ENCODE data around the gene EOMES. TPM values are rescaled to one million over a fixed set of nuclear protein-coding genes. Genes with fewer than 3 reads are reported as not detected.

Gene EOMES
- total and polyA plus RNA-seq, 7 experiments from 2014 or later, result 0.67 to 9.5 (median 1.5) TPM

- ChIA-PET CTCF (interaction anchor here (0.6 to 4.3 kb wide), 15 partner anchors 10 to 550 kb away, joined by 3 to 17 read pairs (median 5); no protein-coding TSS in a partner anchor), POLR2A (interaction anchor here (0.6 to 0.9 kb wide), 3 partner anchors 197 to 643 kb away, joined by 3 read pairs; partner anchors contain the start of gene SLC4A7)
- H3K4me3 ChIP-seq (ENCODE audit: low read length), result no peak overlapping the region
- H3K27ac ChIP-seq (ENCODE audit: low read depth, low read length), result no peak overlapping the region
- ATAC-seq (peak; percentile 89), DNase-seq (peak in 7 of 9 donors; percentile 23 to 74 (median 64))
- intact Hi-C loops (cut with micrococcal nuclease), result loop anchor here (1.0 to 5.0 kb wide), 9 partner anchors 48 to 547 kb away; partner anchors contain the start of gene SLC4A7 (in 1 of the 2)
- Mint-ChIP-seq H3K27ac (peak overlapping the region in 5 of 9 donors; percentile 3 to 77 (median 53)), H3K4me1 (peaks cover 6 to 15% (median 10%) of the 10 kb centered on the region in 7 donors), H3K27me3 (peaks cover 0 to 21% (median 4%) of the 10 kb centered on the region in 5 donors), H3K9me3 (no peaks in the 10 kb centered on the region), H3K36me3 (no peaks in the 10 kb centered on the region), H3K4me3 (peak overlapping the region in 9 of 10 donors; percentile 25 to 83 (median 66))
- no peaks in the 10 kb centered on the region for H3K36me3 ChIP-seq (ENCODE audit: control insufficient read depth in 2 of 3, insufficient read depth in 3 of 3, low read length in 3 of 3)
- no peaks in the 10 kb centered on the region for H3K9me3 ChIP-seq (ENCODE audit: control insufficient read depth in 2 of 3, low read length in 3 of 3)
- no peaks in the 10 kb centered on the region for H3K27me3 ChIP-seq (ENCODE audit: control insufficient read depth in 2 of 2, insufficient read depth in 2 of 2, low read length in 2 of 2)
- H3K4me1 ChIP-seq (ENCODE audit: control insufficient read depth in 2 of 2, insufficient read depth in 2 of 2, low read length in 2 of 2), result no peaks in the 10 kb centered on the region
Measured at GRCh38 chr3:27681249-27681748, 40.8 kb downstream of the EOMES start.

DNA sequence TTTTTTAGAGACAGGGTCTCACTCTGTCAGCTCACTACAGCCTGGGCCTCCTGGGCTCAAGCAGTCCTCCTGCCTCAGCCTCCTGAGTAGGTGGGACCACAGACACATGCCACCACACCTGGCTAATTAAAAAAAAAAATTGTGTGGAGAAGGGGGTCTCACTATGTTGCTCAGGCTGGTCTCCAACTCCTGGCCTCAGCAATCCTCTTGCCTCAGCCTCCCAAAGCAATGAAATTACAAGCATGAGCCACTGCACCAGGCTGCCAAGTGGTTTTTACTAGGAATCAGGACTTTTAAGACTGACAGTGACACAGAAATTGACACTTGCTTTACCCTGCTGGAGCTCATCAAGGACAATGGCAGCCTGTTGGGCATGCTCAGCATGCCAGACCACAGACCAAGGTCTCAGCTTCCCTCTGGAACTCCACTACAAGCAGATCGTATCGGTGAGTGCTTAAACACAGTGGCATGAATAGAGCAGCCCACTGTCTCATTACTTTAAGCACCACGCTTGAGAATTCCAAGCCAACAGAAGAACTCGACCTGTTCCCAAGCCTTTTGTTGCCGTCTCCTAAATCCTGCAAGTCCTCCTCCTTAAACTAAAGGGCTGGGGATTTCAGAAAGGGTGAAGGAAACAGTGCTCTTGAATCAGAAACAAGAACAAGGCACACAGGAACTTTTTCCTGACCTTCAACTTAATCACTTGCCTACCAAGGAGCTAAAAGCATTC, 41.4 kb downstream of the EOMES start:
- POLR2A ChIA-PET, result interaction anchor here (0.6 to 0.9 kb wide), 3 partner anchors 196 to 644 kb away, joined by 3 read pairs; partner anchors contain the start of gene SLC4A7
- H3K4me3 ChIP-seq (ENCODE audit: low read length), result no peak overlapping the region
- no peak for ATAC-seq
- H3K4me1 ChIP-seq (ENCODE audit: control insufficient read depth in 2 of 2, insufficient read depth in 2 of 2, low read length in 2 of 2), result no peaks in the 10 kb centered on the region
- Mint-ChIP-seq H3K4me3 (peak overlapping the region in 4 of 10 donors; percentile 25 to 67 (median 59)), H3K4me1 (peaks cover 6 to 15% (median 10%) of the 10 kb centered on the region in 7 donors), H3K36me3 (no peaks in the 10 kb centered on the region), H3K27me3 (peaks cover 0 to 18% (median 4%) of the 10 kb centered on the region in 5 donors), H3K9me3 (no peaks in the 10 kb centered on the region), H3K27ac (peak overlapping the region in 5 of 9 donors; percentile 3 to 77 (median 59))
- CTCF ChIA-PET, result interaction anchor here (0.6 to 4.3 kb wide), 18 partner anchors 10 to 671 kb away, joined by 3 to 17 read pairs (median 4); no protein-coding TSS in a partner anchor
- H3K27me3 ChIP-seq (ENCODE audit: control insufficient read depth in 2 of 2, insufficient read depth in 2 of 2, low read length in 2 of 2), result no peaks in the 10 kb centered on the region
- intact Hi-C loops (cut with micrococcal nuclease), result loop anchor here (1.0 to 5.0 kb wide), 9 partner anchors 48 to 546 kb away; partner anchors contain the start of gene SLC4A7 (in 1 of the 2)
- no peak for DNase-seq
- no peak overlapping the region for H3K27ac ChIP-seq (ENCODE audit: low read depth, low read length)
- no peaks in the 10 kb centered on the region for H3K9me3 ChIP-seq (ENCODE audit: control insufficient read depth in 2 of 3, low read length in 3 of 3)
- no peaks in the 10 kb centered on the region for H3K36me3 ChIP-seq (ENCODE audit: control insufficient read depth in 2 of 3, insufficient read depth in 3 of 3, low read length in 3 of 3)

GRCh38 chr3:27679691-27680090, 42.4 kb downstream of the EOMES start:
- H3K27ac ChIP-seq (ENCODE audit: low read depth, low read length), result no peak overlapping the region
- H3K9me3 ChIP-seq (ENCODE audit: control insufficient read depth in 2 of 3, low read length in 3 of 3), result no peaks in the 10 kb centered on the region
- no peaks in the 10 kb centered on the region for H3K4me1 ChIP-seq (ENCODE audit: control insufficient read depth in 2 of 2, insufficient read depth in 2 of 2, low read length in 2 of 2)
- DNase-seq (no peak), ATAC-seq (no peak)
- H3K27me3 ChIP-seq (ENCODE audit: control insufficient read depth in 2 of 2, insufficient read depth in 2 of 2, low read length in 2 of 2), result no peaks in the 10 kb centered on the region
- H3K9me3 Mint-ChIP-seq, result no peaks in the 10 kb centered on the region
- H3K27ac Mint-ChIP-seq, result no peak overlapping the region
- peaks cover 0 to 12% (median 4%) of the 10 kb centered on the region in 5 donors for H3K27me3 Mint-ChIP-seq
- ChIA-PET CTCF (interaction anchor here (0.6 to 4.3 kb wide), 6 partner anchors 14 to 672 kb away, joined by 3 to 17 read pairs (median 4); no protein-coding TSS in a partner anchor), POLR2A (no interaction called here)
- no peak overlapping the region for H3K4me3 Mint-ChIP-seq
- no peak overlapping the region for H3K4me3 ChIP-seq (ENCODE audit: low read length)
- intact Hi-C loops (cut with micrococcal nuclease), result loop anchor here (2.0 to 5.0 kb wide), 4 partner anchors 47 to 213 kb away; partner anchors contain the start of gene SLC4A7 (in 1 of the 2)
- H3K4me1 Mint-ChIP-seq, result peaks cover 6 to 12% (median 10%) of the 10 kb centered on the region in 7 donors
- no peaks in the 10 kb centered on the region for H3K36me3 ChIP-seq (ENCODE audit: control insufficient read depth in 2 of 3, insufficient read depth in 3 of 3, low read length in 3 of 3)
- no peaks in the 10 kb centered on the region for H3K36me3 Mint-ChIP-seq

- Histone ChIP-seq H3K36me3 (ENCODE audit: control insufficient read depth in 2 of 3, insufficient read depth in 3 of 3, low read length in 3 of 3) (no peaks in the 10 kb centered on the region), H3K9me3 (ENCODE audit: control insufficient read depth in 2 of 3, low read length in 3 of 3) (no peaks in the 10 kb centered on the region), H3K4me3 (ENCODE audit: low read length) (no peak overlapping the region), H3K27ac (ENCODE audit: low read depth, low read length) (no peak overlapping the region), H3K4me1 (ENCODE audit: control insufficient read depth in 2 of 2, insufficient read depth in 2 of 2, low read length in 2 of 2) (no peaks in the 10 kb centered on the region), H3K27me3 (ENCODE audit: control insufficient read depth in 2 of 2, insufficient read depth in 2 of 2, low read length in 2 of 2) (no peaks in the 10 kb centered on the region)
- no peaks in the 10 kb centered on the region for H3K9me3 Mint-ChIP-seq
- H3K4me3 Mint-ChIP-seq, result no peak overlapping the region
- H3K4me1 Mint-ChIP-seq, result peaks cover 6 to 12% (median 10%) of the 10 kb centered on the region in 7 donors
- POLR2A ChIA-PET, result no interaction called here
- CTCF ChIA-PET, result interaction anchor here (0.6 to 4.3 kb wide), 3 partner anchors 275 to 834 kb away, joined by 3 to 17 read pairs (median 3); no protein-coding TSS in a partner anchor
- H3K27me3 Mint-ChIP-seq, result peaks cover 0 to 8% (median 4%) of the 10 kb centered on the region in 5 donors
- ATAC-seq, result no peak
- intact Hi-C loops (cut with micrococcal nuclease), result no loop called here
- no peak overlapping the region for H3K27ac Mint-ChIP-seq
- H3K36me3 Mint-ChIP-seq, result no peaks in the 10 kb centered on the region
- no peak for DNase-seq
Measured at GRCh38 chr3:27678234-27678633, 43.9 kb downstream of the EOMES start.

DNA sequence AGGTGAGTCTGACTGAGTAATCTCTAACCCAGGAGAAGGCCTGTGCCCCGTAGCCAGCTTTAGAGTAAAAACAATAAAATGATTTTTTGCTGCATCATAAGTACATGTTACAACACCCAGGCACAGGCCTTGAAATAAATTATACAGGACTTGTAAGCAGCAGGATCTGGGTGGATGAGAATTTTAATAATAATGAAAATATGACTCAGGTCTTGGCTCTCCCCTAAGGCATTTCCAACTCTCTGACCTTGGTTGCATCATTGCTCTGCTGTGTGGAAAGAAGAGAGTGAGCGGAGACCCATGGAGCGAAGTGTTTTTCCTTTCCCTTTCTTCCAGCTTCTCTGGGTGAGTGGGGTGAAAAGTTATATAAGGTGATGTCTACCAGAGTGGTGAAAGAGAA, 44.6 kb downstream of the EOMES start:
- Histone ChIP-seq H3K9me3 (ENCODE audit: control insufficient read depth in 2 of 3, low read length in 3 of 3) (no peaks in the 10 kb centered on the region), H3K4me3 (ENCODE audit: low read length) (no peak overlapping the region), H3K27me3 (ENCODE audit: control insufficient read depth in 2 of 2, insufficient read depth in 2 of 2, low read length in 2 of 2) (no peaks in the 10 kb centered on the region), H3K4me1 (ENCODE audit: control insufficient read depth in 2 of 2, insufficient read depth in 2 of 2, low read length in 2 of 2) (no peaks in the 10 kb centered on the region), H3K27ac (ENCODE audit: low read depth, low read length) (no peak overlapping the region), H3K36me3 (ENCODE audit: control insufficient read depth in 2 of 3, insufficient read depth in 3 of 3, low read length in 3 of 3) (no peaks in the 10 kb centered on the region)
- ChIA-PET CTCF (interaction anchor here (4.3 kb wide), 1 partner anchor 366 kb away, joined by 17 read pairs; no protein-coding TSS in a partner anchor), POLR2A (no interaction called here)
- peaks cover 6 to 12% (median 10%) of the 10 kb centered on the region in 7 donors for H3K4me1 Mint-ChIP-seq
- H3K27ac Mint-ChIP-seq, result no peak overlapping the region
- H3K9me3 Mint-ChIP-seq, result no peaks in the 10 kb centered on the region
- H3K36me3 Mint-ChIP-seq, result no peaks in the 10 kb centered on the region
- DNase-seq (no peak), ATAC-seq (no peak)
- intact Hi-C loops (cut with micrococcal nuclease), result no loop called here
- H3K27me3 Mint-ChIP-seq, result peaks cover 0 to 6% (median 4%) of the 10 kb centered on the region in 5 donors
- H3K4me3 Mint-ChIP-seq, result no peak overlapping the region

GRCh38 chr3:27675287-27675686, 46.8 kb downstream of the EOMES start:
- no peak overlapping the region for H3K4me3 ChIP-seq (ENCODE audit: low read length)
- Mint-ChIP-seq H3K36me3 (no peaks in the 10 kb centered on the region), H3K27ac (no peak overlapping the region), H3K9me3 (no peaks in the 10 kb centered on the region), H3K27me3 (peaks cover 0 to 4% (median 0%) of the 10 kb centered on the region in 5 donors), H3K4me3 (no peak overlapping the region), H3K4me1 (peaks cover 0 to 4% (median 0%) of the 10 kb centered on the region in 7 donors)
- intact Hi-C loops (cut with micrococcal nuclease), result no loop called here
- no peaks in the 10 kb centered on the region for H3K27me3 ChIP-seq (ENCODE audit: control insufficient read depth in 2 of 2, insufficient read depth in 2 of 2, low read length in 2 of 2)
- ATAC-seq, result no peak
- no peaks in the 10 kb centered on the region for H3K9me3 ChIP-seq (ENCODE audit: control insufficient read depth in 2 of 3, low read length in 3 of 3)
- ChIA-PET POLR2A (no interaction called here), CTCF (no interaction called here)
- no peaks in the 10 kb centered on the region for H3K36me3 ChIP-seq (ENCODE audit: control insufficient read depth in 2 of 3, insufficient read depth in 3 of 3, low read length in 3 of 3)
- H3K4me1 ChIP-seq (ENCODE audit: control insufficient read depth in 2 of 2, insufficient read depth in 2 of 2, low read length in 2 of 2), result no peaks in the 10 kb centered on the region
- H3K27ac ChIP-seq (ENCODE audit: low read depth, low read length), result no peak overlapping the region
- no peak for DNase-seq

All from naive thymus-derived CD4-positive, alpha-beta T cell (primary cell).